Endometrial microvascular endothelial cells (primary cell): ENCODE results near the gene IL16. TPM values are rescaled to one million over a fixed set of nuclear protein-coding genes. Genes with fewer than 3 reads are reported as not detected.

Source experiments
- in situ Hi-C: cut with HindIII; loops from 2 replicates; pipeline ENCODE4 v1.10.0; 2017; ENCODE audit warnings: low sequenced_read_pairs, low pct_unique_long_range_greater_than_20kb; ENCODE audit errors: inconsistent ontology term
- total RNA-seq: library from RNA; depleted of rRNA; stranded (reverse); fragments of >200 nt; gene quantifications from one replicate; pipeline ENCODE4 v1.2.3, GENCODE V29; 2015; ENCODE audit errors: inconsistent ontology term

The IL16 gene
- total RNA-seq, 1 donor from 2014 or later, result not detected

- in situ Hi-C loops, result no loop called here
Measured at GRCh38 chr15:81235276-81236123, 38.8 kb downstream of the IL16 start.

- in situ Hi-C loops, result no loop called here
Measured at GRCh38 chr15:81239190-81239589, 42.5 kb downstream of the IL16 start.

DNA sequence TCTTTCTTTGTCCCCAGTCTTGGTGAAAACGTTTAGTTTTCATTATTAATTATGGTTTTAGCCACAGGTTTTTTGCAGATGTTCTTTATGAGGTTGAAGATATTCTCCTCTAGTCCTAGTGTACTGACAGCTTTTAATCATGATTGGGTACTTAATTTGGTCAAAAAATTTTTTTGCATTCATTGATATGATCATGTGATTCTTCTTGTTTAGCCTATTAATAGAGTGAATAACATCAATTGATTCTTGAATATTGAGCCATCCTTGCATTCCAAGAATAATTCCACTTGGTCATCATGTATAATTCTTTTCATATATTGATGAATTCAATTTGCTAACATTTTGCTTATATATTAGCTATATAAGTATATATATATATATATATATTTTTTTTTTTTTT is 46.1 kb downstream of the IL16 start:
- in situ Hi-C loops, result no loop called here

DNA sequence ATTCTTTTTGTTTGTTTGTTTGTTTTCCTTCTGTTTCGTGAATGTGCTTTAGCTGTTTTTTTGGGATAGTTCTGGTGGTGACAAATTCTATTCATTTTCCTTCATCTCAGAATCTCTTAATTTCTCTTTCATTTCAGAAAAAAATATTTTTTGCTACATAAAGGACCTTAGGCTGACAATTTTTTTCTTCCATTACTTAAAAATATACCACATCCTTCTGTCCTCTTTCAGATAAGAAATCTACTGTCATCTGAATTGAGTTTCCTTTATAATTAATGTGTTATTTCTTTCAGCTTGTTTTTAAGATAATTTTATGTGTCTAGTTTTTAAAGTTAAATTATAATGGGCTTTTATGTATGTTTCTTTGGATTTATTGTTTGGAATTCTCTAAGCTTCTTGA is 47.6 kb downstream of the IL16 start:
- in situ Hi-C loops, result no loop called here

- in situ Hi-C loops, result no loop called here
Measured at GRCh38 chr15:81253846-81254245, 57.2 kb downstream of the IL16 start.

DNA sequence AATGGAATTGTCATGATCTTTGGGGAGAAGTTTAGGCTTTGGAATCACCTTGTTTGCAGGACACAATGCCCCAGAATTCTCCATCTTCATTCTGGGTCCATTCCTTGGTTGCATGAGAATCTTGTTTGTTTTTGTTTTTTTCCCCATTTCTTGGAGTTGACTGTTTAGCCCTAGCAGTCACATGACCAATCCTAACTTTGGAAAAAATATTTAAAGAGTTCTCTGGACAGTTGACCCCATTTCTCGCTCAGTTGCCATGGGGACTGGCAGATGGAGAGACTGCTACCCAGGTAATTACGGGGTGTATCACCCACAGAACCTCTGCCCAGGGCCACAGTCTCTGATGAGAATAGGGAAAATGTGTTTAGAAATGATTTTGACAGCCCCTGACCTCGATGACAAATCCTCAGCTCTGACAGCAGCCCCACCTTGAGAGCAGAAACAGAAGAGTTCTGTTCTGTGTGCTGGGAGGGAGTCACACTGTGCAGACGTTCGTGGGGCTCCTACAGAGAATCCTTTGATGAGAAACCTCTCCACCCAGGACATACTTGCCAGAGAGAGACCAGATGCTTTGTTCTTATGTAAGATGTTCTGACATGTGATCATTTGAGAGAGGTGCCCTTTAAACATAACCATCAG is 57.7 kb downstream of the IL16 start:
- in situ Hi-C loops, result no loop called here

GRCh38 chr15:81254916-81255290 is 58.2 kb downstream of the IL16 start:
- in situ Hi-C loops, result no loop called here

DNA sequence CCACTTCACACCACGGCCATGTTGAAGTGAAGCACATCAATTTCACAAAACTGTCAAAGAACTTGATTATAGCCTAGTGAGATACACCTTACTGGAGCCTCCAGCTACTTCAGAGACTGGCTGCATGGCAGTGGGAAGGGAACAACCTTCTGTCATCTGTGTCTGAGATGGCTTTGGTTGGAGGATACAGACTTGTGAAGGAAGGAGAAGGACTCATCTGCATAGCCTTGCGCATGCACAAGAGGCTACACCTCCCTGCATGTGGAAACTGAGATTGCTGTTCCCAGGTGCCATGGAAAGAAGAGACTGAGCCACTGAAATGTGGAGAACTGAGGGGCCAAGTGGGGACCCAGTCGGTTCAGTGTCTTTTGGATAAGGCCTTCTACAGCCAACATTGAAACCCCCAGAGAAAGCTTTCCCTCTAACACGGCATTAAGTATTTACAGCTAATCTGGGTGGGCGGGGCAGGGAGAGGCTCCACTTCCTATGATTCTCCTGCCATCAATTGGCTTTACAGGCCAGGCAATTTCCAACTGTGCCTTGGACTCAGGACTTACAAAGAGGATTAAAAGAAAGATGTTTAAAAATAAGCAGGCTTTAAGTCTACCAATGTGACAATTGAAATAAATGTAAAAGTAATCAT is 58.8 kb downstream of the IL16 start:
- in situ Hi-C loops, result no loop called here

DNA sequence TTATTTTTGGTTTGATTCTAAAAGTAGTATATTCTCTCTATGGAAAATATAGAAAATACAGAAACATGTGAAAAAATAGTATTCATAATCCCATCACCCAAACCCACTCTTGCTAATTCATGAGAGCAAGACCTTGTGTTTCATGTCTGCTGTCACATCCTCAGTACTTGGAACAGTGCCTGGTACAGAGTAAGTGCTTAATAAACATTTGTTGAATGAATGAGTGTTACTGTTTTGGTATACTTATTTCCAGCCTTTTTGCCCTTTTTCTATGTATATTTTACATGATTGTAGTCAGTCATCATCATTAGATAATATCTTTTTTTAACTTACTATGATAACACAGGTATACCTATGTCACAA is 59.3 kb downstream of the IL16 start:
- in situ Hi-C loops, result no loop called here

GRCh38 chr15:81256916-81257315 is 60.2 kb downstream of the IL16 start:
- in situ Hi-C loops, result no loop called here

DNA sequence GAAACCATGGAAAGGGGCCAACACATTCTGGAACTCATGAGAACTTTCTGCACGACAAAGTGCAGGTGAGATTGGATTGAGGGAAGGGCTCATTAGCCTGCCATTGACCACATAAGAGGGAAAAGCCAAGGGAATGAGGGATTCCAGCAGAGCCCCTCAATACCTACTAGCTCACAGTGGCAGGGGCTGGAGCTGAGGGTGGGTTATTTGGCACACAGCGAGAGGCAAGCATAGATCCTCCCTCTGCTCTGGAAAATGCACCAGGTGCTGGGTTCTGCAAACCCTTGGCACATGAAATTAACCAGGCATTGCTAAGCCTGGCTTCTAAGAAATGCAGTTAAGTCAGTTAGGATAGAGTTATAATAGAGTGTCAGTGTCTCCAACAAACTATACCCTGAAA is 60.8 kb downstream of the IL16 start:
- in situ Hi-C loops, result no loop called here

DNA sequence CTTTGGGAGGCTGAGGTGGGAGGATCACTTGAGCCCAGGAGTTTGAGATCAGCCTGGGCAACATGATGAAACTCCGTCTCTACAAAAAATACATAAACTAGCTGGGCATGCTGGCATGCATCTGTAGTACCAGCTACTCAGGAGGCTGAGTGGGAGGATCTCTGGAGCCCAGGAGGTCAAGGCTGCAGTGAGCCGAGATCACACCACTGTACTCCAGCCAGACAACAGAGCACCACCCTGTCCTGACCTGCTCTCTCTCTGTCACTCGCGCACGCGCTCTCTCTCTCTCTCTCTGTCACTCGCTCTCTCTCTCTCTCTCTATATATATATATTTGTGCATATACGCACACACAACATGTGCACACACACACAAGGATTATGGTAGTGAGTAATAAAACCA is 61.8 kb downstream of the IL16 start:
- in situ Hi-C loops, result no loop called here

GRCh38 chr15:81259760-81260298 is 63.1 kb downstream of the IL16 start:
- in situ Hi-C loops, result no loop called here

DNA sequence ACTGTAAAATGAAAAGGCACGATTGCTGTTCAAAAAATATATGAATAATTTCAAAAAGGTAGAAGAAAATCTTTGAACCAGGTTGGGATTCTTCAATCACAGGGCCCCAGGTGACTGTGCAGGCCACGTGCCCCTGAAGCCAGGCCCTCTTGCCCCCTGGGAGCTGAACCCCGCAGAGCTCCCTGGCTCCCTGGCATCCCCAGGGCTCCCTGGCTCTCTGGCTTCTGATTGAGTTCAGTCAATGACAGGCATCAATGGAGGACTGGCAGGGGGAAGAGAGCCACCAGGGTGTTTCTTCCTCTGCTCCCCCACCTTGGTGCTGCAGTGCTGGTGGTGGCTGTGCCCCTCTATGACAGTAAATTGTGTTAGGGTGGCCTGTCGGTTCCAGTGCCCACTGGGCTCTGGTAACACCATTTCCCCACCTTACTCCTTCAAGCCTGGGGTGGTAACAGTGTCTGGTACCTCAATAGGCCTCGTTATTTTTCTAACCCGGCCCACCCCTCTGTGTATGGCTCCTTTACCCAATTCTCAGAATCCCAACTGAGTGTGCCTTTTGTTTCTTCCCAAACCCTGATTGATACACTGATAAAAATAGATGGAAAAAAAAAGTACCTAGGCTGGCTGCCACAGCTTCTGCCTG is 64.6 kb downstream of the IL16 start:
- in situ Hi-C loops, result no loop called here

- in situ Hi-C loops, result no loop called here
Measured at GRCh38 chr15:81263477-81263876, 66.8 kb downstream of the IL16 start.

- in situ Hi-C loops, result no loop called here
Measured at GRCh38 chr15:81264072-81264857, 67.6 kb downstream of the IL16 start.

GRCh38 chr15:81265256-81265943 is 68.7 kb downstream of the IL16 start:
- in situ Hi-C loops, result no loop called here
